Right lobe of liver (tissue), 4 donors: ENCODE data around the gene AKAP14.

Experiments used
- CTCF ChIP-seq, 4 donors: fragments of 200-600 bp in 3 of 4; fragments of 450-650 bp in 1 of 4; IDR thresholded peaks; one replicate each; pipeline versions ENCODE4 v1.5.1 to v1.8.0; 2016 to 2022; ENCODE audit warnings: antibody characterized with exemption in 4 of 4, mild to moderate bottlenecking in 2 of 4
- POLR2A ChIP-seq: fragments of 450-650 bp; IDR thresholded peaks from one replicate; pipeline ENCODE4 v1.6.1; 2017; ENCODE audit warnings: antibody characterized with exemption, mild to moderate bottlenecking
- donor health status: DM: no; HTN: no; CAD: no.
- donor health status: DM: no; HTN: no; CAD: no.
- donor health status: DM: no; HTN: yes; CAD: no.

DNA sequence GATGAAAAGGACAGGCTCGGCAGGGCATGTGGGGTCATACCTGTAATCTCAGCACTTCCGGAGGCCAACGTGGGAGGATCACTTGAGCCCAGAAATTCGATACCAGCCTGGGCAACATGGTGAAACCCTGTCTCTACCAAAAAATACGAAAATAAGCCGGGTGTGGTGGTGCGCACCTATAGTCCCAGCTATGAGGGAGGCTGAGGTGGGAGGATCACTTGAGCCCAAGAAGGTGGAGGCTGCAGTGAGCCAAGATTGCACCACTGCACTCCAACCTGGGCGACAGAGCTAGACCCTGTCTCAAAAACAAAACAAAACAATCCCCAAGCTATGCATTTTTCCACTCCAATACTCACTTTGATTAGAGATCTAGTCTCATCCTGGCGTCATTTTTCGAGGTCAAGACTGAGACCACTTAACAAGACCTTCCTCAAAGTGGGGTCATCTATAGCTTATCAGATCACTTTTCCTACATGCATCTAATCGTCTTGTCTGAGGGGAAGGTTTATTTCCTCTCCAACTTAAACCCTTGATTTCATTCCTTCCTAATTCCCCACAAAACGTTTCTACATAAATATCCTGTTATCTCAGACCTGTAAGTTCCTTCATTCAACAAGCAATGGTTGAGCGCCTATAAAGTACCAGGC lies 46.6 kb downstream of the AKAP14 start:
- TF ChIP-seq CTCF (IDR thresholded peaks at IDR 0.05) (no peak), POLR2A (no peak)
